GM19043 (cell line): ENCODE results near the gene TKT.

Source experiments
- ATAC-seq: cut with Tn5 transposase; IDR thresholded peaks from one replicate; pipeline ENCODE4 v1.9.1; 2021; ENCODE audit warnings: low read depth; ENCODE audit not compliant: unreplicated experiment

Gene TKT

GRCh38 chr3:53242155-53242554 is 13.7 kb downstream of the TKT start:
- no peak for ATAC-seq

- ATAC-seq = no peak
Measured at GRCh38 chr3:53240989-53241972, 14.5 kb downstream of the TKT start.

- ATAC-seq = no peak
Measured at GRCh38 chr3:53239800-53240199, 16.0 kb downstream of the TKT start.

GRCh38 chr3:53238886-53239285 is 16.9 kb downstream of the TKT start:
- ATAC-seq = no peak

- ATAC-seq = no peak
Measured at GRCh38 chr3:53238051-53238850, 17.6 kb downstream of the TKT start.

GRCh38 chr3:53236112-53236841 is 19.5 kb downstream of the TKT start:
- ATAC-seq = no peak

GRCh38 chr3:53235545-53235944 is 20.3 kb downstream of the TKT start:
- no peak for ATAC-seq

GRCh38 chr3:53234841-53235232 is 21.0 kb downstream of the TKT start:
- ATAC-seq = no peak

GRCh38 chr3:53234130-53234840 is 21.5 kb downstream of the TKT start:
- no peak for ATAC-seq

GRCh38 chr3:53232641-53233377 is 23.0 kb downstream of the TKT start:
- ATAC-seq = no peak

GRCh38 chr3:53231532-53232511 is 24.0 kb downstream of the TKT start:
- no peak for ATAC-seq

- ATAC-seq = no peak
Measured at GRCh38 chr3:53230789-53231188, 25.0 kb downstream of the TKT start.

- ATAC-seq = no peak
Measured at GRCh38 chr3:53230041-53230621, 25.7 kb downstream of the TKT start.

- no peak for ATAC-seq
Measured at GRCh38 chr3:53229606-53230005, 26.2 kb downstream of the TKT start.

GRCh38 chr3:53229171-53229570 is 26.7 kb downstream of the TKT start:
- ATAC-seq = no peak

- no peak for ATAC-seq
Measured at GRCh38 chr3:53227993-53228885, 27.6 kb downstream of the TKT start.

- ATAC-seq = no peak
Measured at GRCh38 chr3:53226841-53227407, 28.9 kb downstream of the TKT start.
